GM18498 (cell line): ENCODE results near the gene CAPN2.
"Not testable (repeated sequence)": the region's sequence is repeated elsewhere in the genome, so short reads cannot be mapped to it uniquely, and the experiment has no call there.

Source experiments
- ATAC-seq: cut with Tn5 transposase; IDR thresholded peaks from one replicate; pipeline ENCODE4 v1.9.1; 2021; ENCODE audit warnings: mild to moderate bottlenecking, moderate library complexity; ENCODE audit not compliant: unreplicated experiment

CAPN2 gene

DNA sequence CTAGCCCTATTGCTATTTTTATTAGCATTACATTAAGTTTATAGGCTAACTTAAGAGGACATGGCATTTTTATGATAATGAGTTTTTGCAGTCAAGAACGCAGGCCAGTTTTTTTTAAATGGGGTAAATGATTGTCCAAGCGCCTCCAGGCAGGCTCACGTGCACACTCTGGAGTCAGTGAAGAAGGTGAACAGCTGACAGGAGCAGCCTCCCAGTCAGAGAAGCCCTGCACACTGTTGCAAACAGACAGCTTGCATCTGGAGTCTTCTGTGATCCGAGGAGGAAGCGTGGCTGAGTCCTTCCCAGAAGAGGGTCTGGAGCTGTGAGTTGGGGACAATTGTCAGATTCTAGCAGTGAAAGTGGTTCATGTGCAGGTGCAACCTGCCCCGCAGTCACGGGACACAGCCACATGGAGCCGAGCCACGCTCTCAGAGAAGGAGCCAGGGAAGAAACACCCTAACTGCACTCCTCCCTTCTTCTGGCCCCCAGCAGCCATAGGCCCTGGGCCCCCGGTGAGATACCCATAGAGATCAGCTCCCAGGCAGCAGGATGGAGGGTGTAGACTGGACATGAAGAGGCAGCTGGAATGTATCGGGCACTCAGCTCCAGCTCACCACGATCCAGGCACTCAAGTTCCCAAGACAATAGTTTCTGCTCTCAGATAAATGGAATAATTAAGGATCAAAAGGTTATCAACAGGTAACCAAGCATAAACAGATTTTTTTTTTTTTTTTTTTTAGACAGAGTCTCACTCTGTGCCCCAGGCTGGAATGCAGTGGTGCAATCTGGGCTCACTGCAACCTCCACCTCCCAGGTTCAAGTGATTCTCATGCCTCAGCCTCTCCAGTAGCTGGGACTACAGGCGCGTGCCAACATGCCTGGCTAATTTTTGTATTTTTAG is 26.4 kb downstream of the CAPN2 start:
- ATAC-seq: no peak

DNA sequence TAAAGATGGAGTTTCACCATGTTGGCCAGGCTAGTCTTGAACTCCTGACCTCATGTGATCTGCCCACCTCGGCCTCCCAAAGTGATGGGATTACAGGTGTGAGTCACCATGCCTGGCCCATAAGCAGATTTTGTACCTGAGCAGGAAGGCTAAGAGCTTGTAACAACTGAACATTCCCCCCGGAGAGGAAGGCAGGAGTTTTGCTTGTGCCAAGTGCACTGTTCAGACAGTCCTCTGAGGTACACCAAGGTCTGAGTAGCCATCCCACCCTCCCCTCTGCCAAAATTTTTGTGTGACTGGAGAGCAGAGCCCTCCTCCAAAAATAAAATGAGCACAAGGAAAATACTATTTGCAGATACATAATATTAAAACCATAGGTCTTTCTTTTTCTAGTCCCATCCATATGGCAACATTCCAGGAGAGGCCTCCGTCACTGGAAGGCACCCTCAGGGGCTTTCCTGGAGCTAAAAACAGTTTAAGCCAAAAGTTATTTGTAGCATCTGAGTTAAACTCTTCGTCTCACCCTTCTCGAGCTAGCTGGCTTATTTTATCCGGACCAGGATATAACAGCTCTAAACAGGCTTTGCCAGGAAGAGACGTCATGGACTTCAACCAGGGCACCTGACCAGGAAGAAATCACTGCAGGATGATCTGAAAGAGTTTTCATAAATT is 27.2 kb downstream of the CAPN2 start:
- ATAC-seq: no peak

DNA sequence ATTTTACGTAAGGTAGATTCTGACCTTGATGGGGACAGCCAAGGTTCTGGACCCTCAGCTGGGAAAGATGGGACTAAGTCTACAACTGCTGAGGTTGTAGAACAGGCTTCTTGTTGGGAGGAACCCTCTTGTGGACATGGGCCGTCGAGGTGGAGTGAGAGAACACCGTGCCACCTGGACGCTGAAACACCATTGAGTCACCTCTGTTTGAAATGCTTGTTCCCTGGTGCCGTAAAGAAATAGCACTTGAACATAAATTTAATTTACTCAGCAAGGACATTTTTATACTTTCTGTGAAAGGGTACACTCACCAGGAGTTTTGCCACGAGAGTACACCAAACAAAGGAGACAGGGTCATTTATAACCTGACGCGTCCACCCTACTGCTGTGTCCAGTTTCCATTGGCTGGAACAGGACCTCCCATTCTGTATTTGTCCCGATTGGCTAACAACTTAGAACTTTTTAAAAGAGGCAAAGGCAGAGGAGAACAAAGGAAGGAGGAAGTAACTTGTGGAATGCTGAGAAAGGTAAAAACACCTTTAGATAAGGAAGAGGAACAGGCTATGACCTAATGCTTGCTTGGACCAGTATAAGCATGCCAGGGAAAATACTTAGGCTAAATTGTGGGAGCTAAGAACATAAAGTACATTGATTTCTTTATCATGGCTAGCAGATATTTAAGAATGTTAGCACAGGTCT is 27.8 kb downstream of the CAPN2 start:
- ATAC-seq: not testable (repeated sequence)

GRCh38 chr1:223741861-223742260 is 29.5 kb downstream of the CAPN2 start:
- ATAC-seq: no peak

DNA sequence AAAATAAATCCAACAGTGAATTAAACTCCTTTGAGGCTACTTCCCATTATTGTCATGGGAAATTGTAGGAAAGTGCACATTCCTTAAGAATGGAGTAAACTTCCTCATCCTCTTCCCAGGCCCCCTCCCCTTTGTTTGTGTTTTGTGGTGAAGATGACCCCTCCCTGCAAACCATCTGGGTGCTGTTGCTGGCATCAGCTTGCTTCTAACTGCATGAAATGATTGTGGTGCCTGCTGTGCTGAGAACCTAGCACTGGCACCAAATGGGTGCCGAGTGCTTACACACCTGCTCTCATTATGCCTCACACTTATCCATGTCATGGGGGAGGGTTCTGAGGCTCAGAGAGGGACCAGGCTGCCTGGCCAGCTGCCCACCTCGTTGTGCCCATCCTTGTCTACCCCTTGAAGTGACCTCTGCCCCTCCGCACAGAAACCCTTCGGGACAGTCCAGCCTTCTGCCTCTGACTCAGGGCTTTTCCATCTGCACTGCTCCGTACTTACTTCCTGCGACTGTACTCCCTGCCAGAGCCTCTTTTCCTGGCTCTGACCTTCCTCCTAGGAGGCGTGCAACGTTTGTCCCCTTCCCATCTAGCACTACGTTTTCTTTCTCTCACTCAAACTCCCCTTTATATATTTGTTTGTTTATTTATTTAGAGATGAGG is 30.6 kb downstream of the CAPN2 start:
- ATAC-seq: no peak

DNA sequence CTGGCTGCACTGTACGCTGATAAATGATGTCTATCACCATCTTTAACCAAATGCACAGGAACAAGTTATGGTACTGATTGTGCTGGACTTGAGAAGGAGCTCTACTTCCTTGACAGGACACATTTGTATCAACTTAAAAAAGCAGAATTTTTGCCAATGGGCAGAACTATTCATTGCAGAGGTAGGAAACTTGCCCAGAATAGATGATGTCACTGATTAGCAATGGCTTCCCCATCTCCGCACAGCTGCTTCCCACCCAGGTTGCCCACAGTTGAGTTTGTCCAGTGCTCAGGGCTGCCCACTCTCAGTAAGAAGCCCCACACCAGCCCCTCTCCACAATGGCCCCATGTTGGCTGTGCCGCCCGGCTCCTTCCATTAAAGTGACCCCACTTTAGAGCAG is 33.4 kb downstream of the CAPN2 start:
- no peak for ATAC-seq

DNA sequence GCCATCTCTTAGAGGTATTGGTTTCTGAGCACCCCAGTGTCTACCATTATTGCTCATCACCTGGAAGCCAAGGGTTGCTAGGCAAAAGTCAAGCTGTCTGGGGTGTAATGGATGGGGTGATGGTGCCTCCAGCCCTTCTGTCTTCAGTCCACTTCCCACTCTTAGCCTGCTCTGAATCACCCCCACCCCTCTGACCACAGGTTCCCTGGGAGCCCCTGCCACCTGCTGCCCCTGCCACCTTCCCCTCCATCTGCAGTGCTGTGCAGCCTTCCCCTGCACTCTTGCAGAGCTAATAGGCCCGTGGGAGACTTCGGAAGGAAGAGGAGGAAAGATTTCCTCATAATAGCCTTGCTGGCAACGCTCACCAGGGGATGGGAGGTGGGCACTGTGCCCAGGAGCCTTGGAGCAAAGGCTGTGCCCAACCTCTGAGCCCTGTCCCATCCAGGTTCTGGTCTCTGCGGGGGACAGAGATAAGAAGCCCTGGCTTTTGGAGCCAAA is 35.5 kb downstream of the CAPN2 start:
- no peak for ATAC-seq

GRCh38 chr1:223748405-223748772 is 36.0 kb downstream of the CAPN2 start:
- no peak for ATAC-seq

- peak; percentile 86 for ATAC-seq
Measured at GRCh38 chr1:223748773-223749733, 36.7 kb downstream of the CAPN2 start.

GRCh38 chr1:223750730-223751570 is 38.6 kb downstream of the CAPN2 start:
- no peak for ATAC-seq

DNA sequence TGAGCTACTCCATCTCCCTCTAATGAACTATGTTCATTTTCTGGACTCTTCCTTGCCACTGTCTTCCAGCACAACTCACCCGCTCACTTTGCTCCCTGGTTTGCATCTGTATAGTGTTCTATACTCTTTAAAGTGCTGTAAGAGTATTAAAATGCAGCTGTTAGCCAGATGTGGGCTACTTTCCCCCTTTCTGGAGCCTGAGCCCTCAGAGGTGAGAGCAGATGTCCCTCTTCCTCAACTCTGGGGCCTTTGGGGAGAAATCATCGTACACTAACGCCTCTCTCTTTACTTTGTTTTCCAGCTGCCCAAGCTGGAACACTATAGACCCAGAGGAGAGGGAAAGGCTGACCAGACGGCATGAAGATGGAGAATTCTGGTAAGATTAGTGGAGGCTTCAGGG is 39.4 kb downstream of the CAPN2 start:
- ATAC-seq: no peak

DNA sequence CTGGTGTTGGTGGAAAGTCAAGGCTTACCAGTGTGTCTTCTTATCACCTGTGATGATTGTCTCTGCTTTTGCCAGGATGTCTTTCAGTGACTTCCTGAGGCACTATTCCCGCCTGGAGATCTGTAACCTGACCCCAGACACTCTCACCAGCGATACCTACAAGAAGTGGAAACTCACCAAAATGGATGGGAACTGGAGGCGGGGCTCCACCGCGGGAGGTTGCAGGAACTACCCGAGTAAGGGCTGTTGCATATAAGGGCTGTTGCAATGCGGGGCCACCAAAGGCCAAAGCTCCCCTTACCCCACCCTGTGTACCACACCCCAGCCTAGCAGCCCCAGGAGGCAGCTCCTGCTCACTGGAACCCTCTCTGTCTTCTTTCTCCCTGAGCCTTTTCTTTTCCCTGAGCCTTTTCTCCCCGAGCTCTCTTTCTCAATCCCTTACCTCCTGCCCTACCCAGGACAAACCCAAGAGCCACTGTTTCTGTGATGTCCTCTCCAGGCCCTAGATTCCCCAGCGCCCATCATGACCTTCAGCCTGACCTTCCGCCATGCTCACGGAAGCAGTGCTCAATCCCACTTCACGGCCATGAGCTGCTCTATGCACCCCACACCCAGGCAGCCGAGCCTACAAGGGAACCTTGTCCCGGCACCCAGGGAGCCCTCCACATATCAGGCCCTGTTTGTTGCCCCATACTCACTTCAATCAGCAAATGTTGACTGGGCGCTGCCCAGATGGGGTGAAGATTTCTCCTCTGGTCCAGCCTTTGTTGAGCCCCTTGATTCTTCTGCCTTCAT is 40.6 kb downstream of the CAPN2 start:
- no peak for ATAC-seq

GRCh38 chr1:223754681-223755431 is 42.5 kb downstream of the CAPN2 start:
- ATAC-seq: no peak

GRCh38 chr1:223755432-223755792 is 43.1 kb downstream of the CAPN2 start:
- ATAC-seq: no peak

GRCh38 chr1:223755992-223756775 is 43.8 kb downstream of the CAPN2 start:
- no peak for ATAC-seq

GRCh38 chr1:223756806-223757700 is 44.7 kb downstream of the CAPN2 start:
- no peak for ATAC-seq
